HepG2 (cell line): ENCODE results near the gene NDUFS6. TPM values are rescaled to one million over a fixed set of nuclear protein-coding genes. Genes with fewer than 3 reads are reported as not detected.

ENCODE experiments used
- KLF9 ChIP-seq: IDR thresholded peaks from 2 replicates; pipeline ENCODE4 v1.6.1; 2016; ENCODE audit warnings: low read depth
- polyA plus RNA-seq, 8 experiments: library from polyadenylated mRNA; depleted of rRNA in 3 of 8; stranded (reverse) in 7 of 8; unstranded in 1 of 8; fragments of >200 nt; fragmentation: Illumina TruSeq in 4 of 8; extraction: Trizol in 4 of 8; gene quantifications; 2 replicates each; pipeline versions ENCODE4 v1.2.1 to v1.2.3, GENCODE V29; 2011 to 2016; ENCODE audit warnings: low read depth in 4 of 8, missing spikeins in 1 of 8, mixed read lengths in 1 of 8; ENCODE audit not compliant: insufficient read depth in 1 of 8
- total RNA-seq, 5 experiments: library from RNA; depleted of rRNA; stranded (reverse); fragments of >200 nt; fragmentation: Illumina TruSeq; extraction: Trizol; gene quantifications; 2 replicates each; pipeline ENCODE4 v1.2.3, GENCODE V29; 2016; ENCODE audit warnings: low read depth in 1 of 5
- TF ChIP-seq, protein P1 (sequence below): sonication (generic); formaldehyde crosslinking; IDR thresholded peaks from 2 replicates; pipeline ENCODE4 v1.5.0; 2020; ENCODE audit warnings: mild to moderate bottlenecking, missing genetic modification reagents, borderline replicate concordance
- TF ChIP-seq, protein P2 (sequence below): sonication (generic); formaldehyde crosslinking; IDR thresholded peaks from 2 replicates; pipeline ENCODE4 v1.5.0; 2020; ENCODE audit warnings: missing genetic modification reagents
- TF ChIP-seq, protein P3 (sequence below): sonication (generic); formaldehyde crosslinking; IDR thresholded peaks from 2 replicates; pipeline ENCODE4 v1.4.0; 2020; ENCODE audit warnings: missing genetic modification reagents
- TF ChIP-seq, protein P4 (sequence below): sonication (generic); formaldehyde crosslinking; IDR thresholded peaks from 2 replicates; pipeline ENCODE4 v1.5.0; 2020; ENCODE audit warnings: missing genetic modification reagents

Gene NDUFS6
- total and polyA plus RNA-seq, 2 of the 13 experiments (the other 11 are each of a cell fraction or from before 2014, with no cell fraction given): 23.7 to 50.4 TPM

DNA sequence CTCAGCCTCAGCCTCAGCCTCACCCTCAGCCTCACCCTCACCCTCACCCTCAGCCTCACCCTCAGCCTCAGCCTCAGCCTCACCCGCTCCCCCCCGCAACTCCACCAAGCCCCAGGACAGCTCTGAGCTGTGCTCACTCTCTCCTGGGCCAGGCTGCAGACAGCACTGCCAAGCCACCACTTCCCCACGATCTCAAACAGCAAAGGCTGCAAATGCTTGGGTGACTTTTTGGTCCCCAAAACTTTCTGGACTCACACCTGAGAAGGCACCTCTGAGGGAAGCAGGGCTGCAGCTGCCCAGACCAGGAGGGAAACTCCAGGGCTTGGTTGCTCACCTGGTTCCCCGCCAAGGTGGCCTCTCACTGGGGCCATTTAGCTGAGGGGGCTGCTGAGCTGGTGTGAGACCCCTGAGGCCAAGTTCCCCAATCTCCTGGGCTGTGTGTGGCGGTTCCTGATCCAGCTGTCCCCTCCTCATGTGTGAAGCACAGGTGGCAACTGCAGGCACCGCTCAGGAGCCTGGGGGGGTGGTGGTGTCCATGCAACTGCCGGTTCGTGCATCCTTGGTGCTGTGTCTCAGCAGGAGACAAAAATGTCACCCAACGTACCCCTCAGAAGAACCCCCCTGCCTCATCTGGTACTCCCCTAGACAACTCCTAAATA lies 19.4 kb upstream of the NDUFS6 start (continued):
- TF ChIP-seq, protein P1, sequence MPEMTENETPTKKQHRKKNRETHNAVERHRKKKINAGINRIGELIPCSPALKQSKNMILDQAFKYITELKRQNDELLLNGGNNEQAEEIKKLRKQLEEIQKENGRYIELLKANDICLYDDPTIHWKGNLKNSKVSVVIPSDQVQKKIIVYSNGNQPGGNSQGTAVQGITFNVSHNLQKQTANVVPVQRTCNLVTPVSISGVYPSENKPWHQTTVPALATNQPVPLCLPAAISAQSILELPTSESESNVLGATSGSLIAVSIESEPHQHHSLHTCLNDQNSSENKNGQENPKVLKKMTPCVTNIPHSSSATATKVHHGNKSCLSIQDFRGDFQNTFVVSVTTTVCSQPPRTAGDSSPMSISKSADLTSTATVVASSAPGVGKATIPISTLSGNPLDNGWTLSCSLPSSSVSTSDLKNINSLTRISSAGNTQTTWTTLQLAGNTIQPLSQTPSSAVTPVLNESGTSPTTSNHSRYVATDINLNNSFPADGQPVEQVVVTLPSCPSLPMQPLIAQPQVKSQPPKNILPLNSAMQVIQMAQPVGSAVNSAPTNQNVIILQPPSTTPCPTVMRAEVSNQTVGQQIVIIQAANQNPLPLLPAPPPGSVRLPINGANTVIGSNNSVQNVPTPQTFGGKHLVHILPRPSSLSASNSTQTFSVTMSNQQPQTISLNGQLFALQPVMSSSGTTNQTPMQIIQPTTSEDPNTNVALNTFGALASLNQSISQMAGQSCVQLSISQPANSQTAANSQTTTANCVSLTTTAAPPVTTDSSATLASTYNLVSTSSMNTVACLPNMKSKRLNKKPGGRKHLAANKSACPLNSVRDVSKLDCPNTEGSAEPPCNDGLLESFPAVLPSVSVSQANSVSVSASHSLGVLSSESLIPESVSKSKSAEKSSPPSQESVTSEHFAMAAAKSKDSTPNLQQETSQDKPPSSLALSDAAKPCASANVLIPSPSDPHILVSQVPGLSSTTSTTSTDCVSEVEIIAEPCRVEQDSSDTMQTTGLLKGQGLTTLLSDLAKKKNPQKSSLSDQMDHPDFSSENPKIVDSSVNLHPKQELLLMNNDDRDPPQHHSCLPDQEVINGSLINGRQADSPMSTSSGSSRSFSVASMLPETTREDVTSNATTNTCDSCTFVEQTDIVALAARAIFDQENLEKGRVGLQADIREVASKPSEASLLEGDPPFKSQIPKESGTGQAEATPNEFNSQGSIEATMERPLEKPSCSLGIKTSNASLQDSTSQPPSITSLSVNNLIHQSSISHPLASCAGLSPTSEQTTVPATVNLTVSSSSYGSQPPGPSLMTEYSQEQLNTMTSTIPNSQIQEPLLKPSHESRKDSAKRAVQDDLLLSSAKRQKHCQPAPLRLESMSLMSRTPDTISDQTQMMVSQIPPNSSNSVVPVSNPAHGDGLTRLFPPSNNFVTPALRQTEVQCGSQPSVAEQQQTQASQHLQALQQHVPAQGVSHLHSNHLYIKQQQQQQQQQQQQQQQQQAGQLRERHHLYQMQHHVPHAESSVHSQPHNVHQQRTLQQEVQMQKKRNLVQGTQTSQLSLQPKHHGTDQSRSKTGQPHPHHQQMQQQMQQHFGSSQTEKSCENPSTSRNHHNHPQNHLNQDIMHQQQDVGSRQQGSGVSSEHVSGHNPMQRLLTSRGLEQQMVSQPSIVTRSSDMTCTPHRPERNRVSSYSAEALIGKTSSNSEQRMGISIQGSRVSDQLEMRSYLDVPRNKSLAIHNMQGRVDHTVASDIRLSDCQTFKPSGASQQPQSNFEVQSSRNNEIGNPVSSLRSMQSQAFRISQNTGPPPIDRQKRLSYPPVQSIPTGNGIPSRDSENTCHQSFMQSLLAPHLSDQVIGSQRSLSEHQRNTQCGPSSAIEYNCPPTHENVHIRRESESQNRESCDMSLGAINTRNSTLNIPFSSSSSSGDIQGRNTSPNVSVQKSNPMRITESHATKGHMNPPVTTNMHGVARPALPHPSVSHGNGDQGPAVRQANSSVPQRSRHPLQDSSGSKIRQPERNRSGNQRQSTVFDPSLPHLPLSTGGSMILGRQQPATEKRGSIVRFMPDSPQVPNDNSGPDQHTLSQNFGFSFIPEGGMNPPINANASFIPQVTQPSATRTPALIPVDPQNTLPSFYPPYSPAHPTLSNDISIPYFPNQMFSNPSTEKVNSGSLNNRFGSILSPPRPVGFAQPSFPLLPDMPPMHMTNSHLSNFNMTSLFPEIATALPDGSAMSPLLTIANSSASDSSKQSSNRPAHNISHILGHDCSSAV (CRISPR knock-in tag): no peak
- TF ChIP-seq, protein P2, sequence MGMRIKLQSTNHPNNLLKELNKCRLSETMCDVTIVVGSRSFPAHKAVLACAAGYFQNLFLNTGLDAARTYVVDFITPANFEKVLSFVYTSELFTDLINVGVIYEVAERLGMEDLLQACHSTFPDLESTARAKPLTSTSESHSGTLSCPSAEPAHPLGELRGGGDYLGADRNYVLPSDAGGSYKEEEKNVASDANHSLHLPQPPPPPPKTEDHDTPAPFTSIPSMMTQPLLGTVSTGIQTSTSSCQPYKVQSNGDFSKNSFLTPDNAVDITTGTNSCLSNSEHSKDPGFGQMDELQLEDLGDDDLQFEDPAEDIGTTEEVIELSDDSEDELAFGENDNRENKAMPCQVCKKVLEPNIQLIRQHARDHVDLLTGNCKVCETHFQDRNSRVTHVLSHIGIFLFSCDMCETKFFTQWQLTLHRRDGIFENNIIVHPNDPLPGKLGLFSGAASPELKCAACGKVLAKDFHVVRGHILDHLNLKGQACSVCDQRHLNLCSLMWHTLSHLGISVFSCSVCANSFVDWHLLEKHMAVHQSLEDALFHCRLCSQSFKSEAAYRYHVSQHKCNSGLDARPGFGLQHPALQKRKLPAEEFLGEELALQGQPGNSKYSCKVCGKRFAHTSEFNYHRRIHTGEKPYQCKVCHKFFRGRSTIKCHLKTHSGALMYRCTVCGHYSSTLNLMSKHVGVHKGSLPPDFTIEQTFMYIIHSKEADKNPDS (CRISPR knock-in tag): no peak
- TF ChIP-seq, protein P3, sequence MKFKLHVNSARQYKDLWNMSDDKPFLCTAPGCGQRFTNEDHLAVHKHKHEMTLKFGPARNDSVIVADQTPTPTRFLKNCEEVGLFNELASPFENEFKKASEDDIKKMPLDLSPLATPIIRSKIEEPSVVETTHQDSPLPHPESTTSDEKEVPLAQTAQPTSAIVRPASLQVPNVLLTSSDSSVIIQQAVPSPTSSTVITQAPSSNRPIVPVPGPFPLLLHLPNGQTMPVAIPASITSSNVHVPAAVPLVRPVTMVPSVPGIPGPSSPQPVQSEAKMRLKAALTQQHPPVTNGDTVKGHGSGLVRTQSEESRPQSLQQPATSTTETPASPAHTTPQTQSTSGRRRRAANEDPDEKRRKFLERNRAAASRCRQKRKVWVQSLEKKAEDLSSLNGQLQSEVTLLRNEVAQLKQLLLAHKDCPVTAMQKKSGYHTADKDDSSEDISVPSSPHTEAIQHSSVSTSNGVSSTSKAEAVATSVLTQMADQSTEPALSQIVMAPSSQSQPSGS (CRISPR knock-in tag): no peak
- TF ChIP-seq, protein P4, sequence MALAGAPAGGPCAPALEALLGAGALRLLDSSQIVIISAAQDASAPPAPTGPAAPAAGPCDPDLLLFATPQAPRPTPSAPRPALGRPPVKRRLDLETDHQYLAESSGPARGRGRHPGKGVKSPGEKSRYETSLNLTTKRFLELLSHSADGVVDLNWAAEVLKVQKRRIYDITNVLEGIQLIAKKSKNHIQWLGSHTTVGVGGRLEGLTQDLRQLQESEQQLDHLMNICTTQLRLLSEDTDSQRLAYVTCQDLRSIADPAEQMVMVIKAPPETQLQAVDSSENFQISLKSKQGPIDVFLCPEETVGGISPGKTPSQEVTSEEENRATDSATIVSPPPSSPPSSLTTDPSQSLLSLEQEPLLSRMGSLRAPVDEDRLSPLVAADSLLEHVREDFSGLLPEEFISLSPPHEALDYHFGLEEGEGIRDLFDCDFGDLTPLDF (CRISPR knock-in tag): no peak
- no peak for TF ChIP-seq KLF9 (CRISPR knock-in tag)
